ENCODE measurements around the gene KIAA1210.
"Not testable (repeated sequence)": the region's sequence is repeated elsewhere in the genome, so short reads cannot be mapped to it uniquely, and the experiment has no call there.

Gene KIAA1210

GRCh38 chrX:119040432-119040831, 87.2 kb downstream of the KIAA1210 start:
- no peak for DNase-seq (ENCODE audit: low read depth, low spot score)

GRCh38 chrX:119036107-119037029, 91.2 kb downstream of the KIAA1210 start:
- DNase-seq (ENCODE audit: low read depth, low spot score) = no peak

- no peak for DNase-seq (ENCODE audit: low read depth, low spot score)
Measured at GRCh38 chrX:119030990-119031389, 96.6 kb downstream of the KIAA1210 start.

- not testable (repeated sequence) for DNase-seq (ENCODE audit: low read depth, low spot score)
Measured at GRCh38 chrX:119029656-119030055, 98.0 kb downstream of the KIAA1210 start.

- no peak for DNase-seq (ENCODE audit: low read depth, low spot score)
Measured at GRCh38 chrX:119028733-119029330, 98.8 kb downstream of the KIAA1210 start.

All from brain pericyte (primary cell).